HepG2 (cell line): Measurements from ENCODE around the gene MAPK12.

Experiments used
- RAD21 ChIP-seq: fragments of 450-650 bp; formaldehyde crosslinking; IDR thresholded peaks from 2 replicates; pipeline ENCODE4 v1.5.0; 2020; ENCODE audit warnings: mild to moderate bottlenecking
- TAF1 ChIP-seq: sonication (generic); formaldehyde crosslinking; IDR thresholded peaks from 2 replicates; pipeline ENCODE4 v1.4.0; 2020; ENCODE audit warnings: missing genetic modification reagents
- ZNF780A ChIP-seq: sonication (generic); formaldehyde crosslinking; IDR thresholded peaks from 2 replicates; pipeline ENCODE4 v1.8.0; 2022; ENCODE audit warnings: mild to moderate bottlenecking, missing genetic modification reagents, moderate library complexity
- TF ChIP-seq, protein P1 (sequence below): sonication (generic); formaldehyde crosslinking; IDR thresholded peaks from 2 replicates; pipeline ENCODE4 v1.4.0; 2020; ENCODE audit warnings: missing genetic modification reagents
- TF ChIP-seq, protein P2 (sequence below): sonication (generic); formaldehyde crosslinking; IDR thresholded peaks from 2 replicates; pipeline ENCODE4 v1.4.0; 2020; ENCODE audit warnings: mild to moderate bottlenecking, missing genetic modification reagents, borderline replicate concordance

DNA sequence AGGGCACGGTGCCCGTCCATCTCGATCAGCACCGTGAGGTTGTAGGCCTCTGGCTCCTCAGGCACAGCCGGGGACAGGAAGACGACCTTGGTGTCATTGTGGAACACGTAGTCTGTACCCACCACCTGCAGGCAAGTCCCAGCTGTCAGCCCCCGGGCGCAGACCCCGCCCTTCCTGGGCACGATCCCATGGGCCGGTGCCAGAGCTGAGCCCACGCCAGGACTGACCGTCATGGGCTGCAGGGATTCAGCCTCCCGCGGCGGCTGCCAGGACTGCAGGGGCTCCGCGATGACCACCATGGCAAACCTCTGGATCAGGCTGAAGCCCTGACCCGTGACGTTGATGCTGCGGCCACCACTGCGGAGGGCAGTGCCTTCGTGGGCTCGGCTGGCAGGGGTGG, 20.5 kb upstream of the MAPK12 start:
- TF ChIP-seq ZNF780A (CRISPR knock-in tag), result no peak
- TF ChIP-seq, protein P1, sequence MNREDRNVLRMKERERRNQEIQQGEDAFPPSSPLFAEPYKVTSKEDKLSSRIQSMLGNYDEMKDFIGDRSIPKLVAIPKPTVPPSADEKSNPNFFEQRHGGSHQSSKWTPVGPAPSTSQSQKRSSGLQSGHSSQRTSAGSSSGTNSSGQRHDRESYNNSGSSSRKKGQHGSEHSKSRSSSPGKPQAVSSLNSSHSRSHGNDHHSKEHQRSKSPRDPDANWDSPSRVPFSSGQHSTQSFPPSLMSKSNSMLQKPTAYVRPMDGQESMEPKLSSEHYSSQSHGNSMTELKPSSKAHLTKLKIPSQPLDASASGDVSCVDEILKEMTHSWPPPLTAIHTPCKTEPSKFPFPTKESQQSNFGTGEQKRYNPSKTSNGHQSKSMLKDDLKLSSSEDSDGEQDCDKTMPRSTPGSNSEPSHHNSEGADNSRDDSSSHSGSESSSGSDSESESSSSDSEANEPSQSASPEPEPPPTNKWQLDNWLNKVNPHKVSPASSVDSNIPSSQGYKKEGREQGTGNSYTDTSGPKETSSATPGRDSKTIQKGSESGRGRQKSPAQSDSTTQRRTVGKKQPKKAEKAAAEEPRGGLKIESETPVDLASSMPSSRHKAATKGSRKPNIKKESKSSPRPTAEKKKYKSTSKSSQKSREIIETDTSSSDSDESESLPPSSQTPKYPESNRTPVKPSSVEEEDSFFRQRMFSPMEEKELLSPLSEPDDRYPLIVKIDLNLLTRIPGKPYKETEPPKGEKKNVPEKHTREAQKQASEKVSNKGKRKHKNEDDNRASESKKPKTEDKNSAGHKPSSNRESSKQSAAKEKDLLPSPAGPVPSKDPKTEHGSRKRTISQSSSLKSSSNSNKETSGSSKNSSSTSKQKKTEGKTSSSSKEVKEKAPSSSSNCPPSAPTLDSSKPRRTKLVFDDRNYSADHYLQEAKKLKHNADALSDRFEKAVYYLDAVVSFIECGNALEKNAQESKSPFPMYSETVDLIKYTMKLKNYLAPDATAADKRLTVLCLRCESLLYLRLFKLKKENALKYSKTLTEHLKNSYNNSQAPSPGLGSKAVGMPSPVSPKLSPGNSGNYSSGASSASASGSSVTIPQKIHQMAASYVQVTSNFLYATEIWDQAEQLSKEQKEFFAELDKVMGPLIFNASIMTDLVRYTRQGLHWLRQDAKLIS (CRISPR knock-in tag), result no peak
- no peak for TF ChIP-seq TAF1 (CRISPR knock-in tag)
- TF ChIP-seq RAD21 (CRISPR knock-in tag), result no peak
- TF ChIP-seq, protein P2, sequence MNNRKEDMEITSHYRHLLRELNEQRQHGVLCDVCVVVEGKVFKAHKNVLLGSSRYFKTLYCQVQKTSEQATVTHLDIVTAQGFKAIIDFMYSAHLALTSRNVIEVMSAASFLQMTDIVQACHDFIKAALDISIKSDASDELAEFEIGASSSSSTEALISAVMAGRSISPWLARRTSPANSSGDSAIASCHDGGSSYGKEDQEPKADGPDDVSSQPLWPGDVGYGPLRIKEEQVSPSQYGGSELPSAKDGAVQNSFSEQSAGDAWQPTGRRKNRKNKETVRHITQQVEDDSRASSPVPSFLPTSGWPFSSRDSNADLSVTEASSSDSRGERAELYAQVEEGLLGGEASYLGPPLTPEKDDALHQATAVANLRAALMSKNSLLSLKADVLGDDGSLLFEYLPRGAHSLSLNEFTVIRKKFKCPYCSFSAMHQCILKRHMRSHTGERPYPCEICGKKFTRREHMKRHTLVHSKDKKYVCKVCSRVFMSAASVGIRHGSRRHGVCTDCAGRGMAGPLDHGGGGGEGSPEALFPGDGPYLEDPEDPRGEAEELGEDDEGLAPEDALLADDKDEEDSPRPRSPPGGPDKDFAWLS (CRISPR knock-in tag), result no peak
